Dermis blood vessel endothelial cell (primary cell): ENCODE data around the gene TFAP2B. TPM values are rescaled to one million over a fixed set of nuclear protein-coding genes. Genes with fewer than 3 reads are reported as not detected.

Source experiments
- DNase-seq: peaks from one replicate; pipeline ENCODE4 v3.0.0; 2010
- total RNA-seq: library from RNA; depleted of rRNA; stranded (reverse); fragments of >200 nt; gene quantifications from 2 replicates; pipeline ENCODE4 v1.2.3, GENCODE V29; 2014

Gene TFAP2B
- under 0.01 TPM in 2 replicates for total RNA-seq

- no peak for DNase-seq
Observed at GRCh38 chr6:50818673-50819072, at the start of gene TFAP2B. TSS of gene TFAP2B (plus strand) at chr6:50818871. CDS start at chr6:50818892, 21 bp downstream.

GRCh38 chr6:50778696-50779095, 40.0 kb upstream of the TFAP2B start:
- no peak for DNase-seq

- no peak for DNase-seq
Observed at GRCh38 chr6:50780382-50780781, 38.3 kb upstream of the TFAP2B start.

- DNase-seq: no peak
Observed at GRCh38 chr6:50785921-50786320, 32.8 kb upstream of the TFAP2B start.

- peak; percentile 73 for DNase-seq
Observed at GRCh38 chr6:50791900-50792508, 26.7 kb upstream of the TFAP2B start.

GRCh38 chr6:50792771-50793170, 25.9 kb upstream of the TFAP2B start:
- DNase-seq: no peak

- no peak for DNase-seq
Observed at GRCh38 chr6:50795574-50795973, 23.1 kb upstream of the TFAP2B start.

GRCh38 chr6:50804283-50804682, 14.4 kb upstream of the TFAP2B start:
- no peak for DNase-seq

- DNase-seq: no peak
Observed at GRCh38 chr6:50807035-50807434, 11.6 kb upstream of the TFAP2B start.

- peak; percentile 41 for DNase-seq
Observed at GRCh38 chr6:50815436-50816114, 3.1 kb upstream of the TFAP2B start.

GRCh38 chr6:50816115-50816675, 2.5 kb upstream of the TFAP2B start:
- DNase-seq: peak; percentile 86

- no peak for DNase-seq
Observed at GRCh38 chr6:50816947-50817645, 1.6 kb upstream of the TFAP2B start.

GRCh38 chr6:50817646-50817950, 1.1 kb upstream of the TFAP2B start:
- no peak for DNase-seq

- no peak for DNase-seq
Observed at GRCh38 chr6:50818020-50818419, 651 bp upstream of the TFAP2B start.

- peak; percentile 15 for DNase-seq
Observed at GRCh38 chr6:50819466-50819903, 814 bp downstream of the TFAP2B start.

GRCh38 chr6:50819904-50820868, 1.5 kb downstream of the TFAP2B start:
- no peak for DNase-seq

- no peak for DNase-seq
Observed at GRCh38 chr6:50820869-50821264, 2.2 kb downstream of the TFAP2B start.

- no peak for DNase-seq
Observed at GRCh38 chr6:50821441-50822077, 2.9 kb downstream of the TFAP2B start.

GRCh38 chr6:50822078-50822476, 3.4 kb downstream of the TFAP2B start:
- DNase-seq: no peak

- no peak for DNase-seq
Observed at GRCh38 chr6:50823094-50823920, 4.6 kb downstream of the TFAP2B start.

- DNase-seq: no peak
Observed at GRCh38 chr6:50824552-50824951, 5.9 kb downstream of the TFAP2B start.
